Fibroblast of skin of scalp (primary cell): ENCODE results near the gene UBE2E1.

ENCODE experiments used
- DNase-seq: peaks from one replicate; pipeline ENCODE4 v3.0.0-alpha.2; 2013

UBE2E1 gene

DNA sequence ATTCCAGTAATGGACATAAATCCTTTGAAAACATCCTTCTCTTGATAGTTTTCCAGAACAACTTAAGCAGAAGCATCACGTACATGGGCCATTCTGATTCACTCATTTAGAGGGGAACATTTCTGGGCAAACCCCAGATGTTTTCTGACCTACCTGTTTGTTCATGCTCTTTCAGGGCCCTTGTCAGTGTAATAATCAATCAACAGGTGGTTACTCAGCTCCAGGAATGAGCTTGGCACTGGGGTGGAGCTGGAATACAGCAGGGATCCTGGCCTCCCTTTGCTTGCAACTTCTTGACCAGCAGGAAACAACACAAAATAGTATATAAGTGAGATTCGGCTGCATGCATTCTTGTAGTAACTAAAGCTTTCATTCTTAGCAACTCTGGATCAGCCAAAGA is 9.2 kb upstream of the UBE2E1 start:
- DNase-seq = no peak

DNA sequence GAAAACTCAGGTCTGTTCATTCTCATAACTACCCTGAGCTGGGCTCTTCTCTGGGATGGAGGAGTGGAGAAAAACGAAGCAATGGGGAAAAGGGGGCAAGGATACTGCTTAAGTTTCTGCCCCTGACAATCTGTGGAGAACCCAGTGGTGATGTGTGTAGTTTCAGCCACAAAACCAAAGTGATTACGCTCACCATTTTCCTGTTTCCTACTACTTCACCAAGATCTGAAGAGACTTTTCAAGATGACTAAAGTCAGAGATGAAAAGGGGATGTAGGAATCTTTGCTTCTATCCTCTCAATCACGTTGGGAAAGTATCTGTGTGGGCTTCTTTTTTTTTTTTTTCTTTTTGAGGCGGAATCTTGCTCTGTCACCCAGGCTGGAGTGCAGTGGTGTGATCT is 8.3 kb upstream of the UBE2E1 start:
- DNase-seq = no peak

DNA sequence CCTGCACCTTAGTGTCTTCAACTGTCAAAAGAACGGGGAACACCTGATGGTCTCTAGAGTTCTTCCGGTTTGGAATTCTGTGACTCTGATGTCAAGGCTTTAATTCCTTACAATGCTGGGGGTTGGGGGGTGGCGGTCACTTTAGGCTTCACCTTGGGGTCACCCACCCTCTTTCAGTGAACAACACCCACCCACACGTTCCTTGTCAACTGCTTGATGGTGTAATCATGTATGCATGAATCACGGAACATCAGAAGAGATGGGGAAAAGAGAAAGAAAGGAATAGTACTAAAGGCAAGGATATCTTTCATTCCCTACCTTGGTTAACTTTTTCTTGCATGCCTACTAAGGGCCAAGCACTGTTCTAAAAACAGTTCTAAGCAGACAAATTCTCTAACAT is 7.3 kb upstream of the UBE2E1 start:
- no peak for DNase-seq

DNA sequence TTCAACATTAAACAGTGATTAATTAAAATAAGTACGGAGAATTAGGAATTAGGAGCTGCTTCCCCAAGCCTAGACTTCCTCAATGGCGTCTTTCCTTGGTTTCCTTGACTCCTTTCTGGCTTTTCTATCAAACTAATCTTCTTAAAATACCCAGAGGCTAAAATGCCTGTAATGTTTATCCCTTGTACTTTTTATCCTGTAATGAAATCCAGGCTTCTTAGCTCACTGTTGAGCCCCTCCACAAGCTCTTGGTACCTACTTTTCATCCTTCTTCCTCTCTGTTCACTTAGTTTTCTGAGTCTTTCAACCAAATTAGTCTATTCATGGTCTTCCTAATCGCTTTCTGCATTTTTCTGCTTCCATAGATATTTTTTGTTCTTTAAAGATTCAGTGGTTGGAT is 6.9 kb upstream of the UBE2E1 start:
- no peak for DNase-seq

DNA sequence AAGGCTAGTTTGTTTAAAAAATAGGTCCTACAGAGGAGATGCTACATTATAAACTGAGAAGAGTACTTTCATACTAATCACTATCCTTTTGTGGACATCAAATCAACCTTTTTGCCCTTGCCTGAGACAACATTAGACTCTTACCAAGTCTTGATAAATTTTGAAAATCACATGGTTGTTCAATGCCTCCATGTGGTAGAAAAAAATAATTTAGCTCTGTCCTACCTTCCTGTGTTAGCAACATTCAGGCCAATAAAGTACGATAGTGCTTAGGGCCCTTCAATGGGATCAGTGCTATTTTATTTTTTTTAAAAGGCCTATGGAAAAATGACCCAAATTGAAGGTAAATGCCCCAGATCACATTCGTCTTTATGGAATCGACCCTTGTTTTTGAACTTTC is 5.0 kb upstream of the UBE2E1 start:
- DNase-seq = peak; percentile 47

DNA sequence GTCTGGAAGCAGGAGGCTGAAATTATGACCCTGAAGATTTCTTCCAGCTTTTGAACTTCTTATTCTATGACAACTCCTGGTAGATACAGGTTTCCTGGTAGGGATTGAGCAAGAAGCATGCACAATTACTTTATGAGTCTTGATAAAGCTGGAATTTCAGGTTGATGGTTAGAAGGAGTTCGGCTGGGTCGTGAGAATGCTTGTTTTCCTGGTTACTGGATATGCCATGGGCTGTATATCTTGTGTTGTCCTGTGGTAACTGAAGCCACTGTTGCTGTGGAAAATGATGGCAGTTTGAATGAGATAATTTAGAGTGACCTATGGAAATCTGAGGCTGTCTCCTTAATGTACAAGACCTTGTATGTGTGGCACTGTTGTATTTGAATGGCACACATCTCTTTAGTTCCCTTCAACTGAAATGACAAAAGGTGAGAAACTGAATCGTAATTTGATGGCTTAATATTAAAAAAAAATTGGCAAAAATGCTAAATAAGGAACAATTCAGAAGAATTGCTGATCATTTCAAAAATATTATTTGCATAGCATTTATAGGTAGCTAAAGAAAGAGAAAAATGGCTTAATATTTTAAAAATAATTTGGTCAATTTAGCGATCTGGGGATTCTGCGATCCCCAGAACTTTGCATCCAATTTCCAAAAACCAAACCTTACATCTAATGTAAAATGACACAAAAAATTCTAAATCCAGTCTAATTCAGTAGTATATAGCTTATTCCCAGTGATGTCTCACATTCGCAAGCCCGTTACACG is 1.1 kb upstream of the UBE2E1 start:
- DNase-seq = no peak

DNA sequence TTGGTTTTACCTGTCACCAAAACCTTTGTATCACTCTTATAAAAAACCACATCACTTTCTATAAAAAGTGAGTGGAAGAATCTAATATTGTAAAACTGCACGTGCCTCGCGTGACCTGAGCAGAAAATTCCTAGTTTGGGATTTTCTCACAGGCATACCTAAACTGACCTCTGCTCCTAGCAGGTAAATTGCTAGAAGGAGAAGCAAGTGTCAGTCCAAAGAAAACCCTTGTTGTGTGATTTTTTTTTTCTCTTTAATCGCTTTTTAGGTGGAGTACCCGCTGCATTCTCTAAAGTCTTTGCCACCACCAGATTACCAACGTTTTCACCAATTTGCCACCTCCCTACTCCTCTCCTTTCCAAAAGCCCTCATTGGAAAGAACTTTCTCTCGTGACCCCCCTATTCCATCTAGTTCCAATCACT is 534 bp upstream of the UBE2E1 start:
- no peak for DNase-seq

DNA sequence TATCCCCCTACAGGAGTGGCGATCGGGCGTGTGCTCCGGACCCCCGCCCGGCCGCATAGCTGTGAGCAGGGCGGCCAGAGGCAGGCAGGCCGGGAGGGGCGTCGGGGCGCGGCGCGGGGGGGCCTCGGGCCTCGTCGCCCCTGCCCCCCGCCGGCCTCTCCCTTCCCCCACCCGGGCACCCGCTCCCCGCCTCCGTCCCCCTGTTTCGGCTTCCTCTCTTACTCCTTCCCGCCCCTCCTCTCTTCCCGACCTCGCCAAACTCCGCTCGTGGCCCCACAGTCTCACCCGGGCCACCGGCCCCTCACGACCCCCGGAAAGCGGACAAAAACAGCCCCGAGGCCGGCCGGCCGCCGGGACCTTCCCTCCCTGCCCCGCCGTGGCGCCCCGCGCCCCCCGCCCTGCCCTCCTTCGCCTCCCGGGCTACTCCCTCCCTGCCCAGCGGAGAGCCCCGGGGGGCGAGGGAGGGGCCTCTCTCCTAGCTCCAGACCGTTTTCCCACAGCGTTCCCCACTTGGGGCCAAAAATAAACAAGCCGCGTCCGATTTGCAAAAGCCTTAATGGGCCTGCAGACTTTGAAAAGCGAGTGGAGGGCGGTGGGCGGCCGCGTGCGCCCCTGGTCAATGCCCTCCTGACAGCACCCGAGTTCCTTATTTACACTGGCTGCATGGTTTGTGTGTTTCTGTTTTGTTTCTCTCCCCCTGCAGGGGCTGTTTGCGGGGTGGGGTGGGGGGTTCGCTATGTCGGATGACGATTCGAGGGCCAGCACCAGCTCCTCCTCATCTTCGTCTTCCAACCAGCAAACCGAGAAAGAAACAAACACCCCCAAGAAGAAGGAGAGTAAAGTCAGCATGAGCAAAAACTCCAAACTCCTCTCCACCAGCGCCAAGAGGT is 1.0 kb downstream of the UBE2E1 start:
- peak; percentile 43 for DNase-seq

DNA sequence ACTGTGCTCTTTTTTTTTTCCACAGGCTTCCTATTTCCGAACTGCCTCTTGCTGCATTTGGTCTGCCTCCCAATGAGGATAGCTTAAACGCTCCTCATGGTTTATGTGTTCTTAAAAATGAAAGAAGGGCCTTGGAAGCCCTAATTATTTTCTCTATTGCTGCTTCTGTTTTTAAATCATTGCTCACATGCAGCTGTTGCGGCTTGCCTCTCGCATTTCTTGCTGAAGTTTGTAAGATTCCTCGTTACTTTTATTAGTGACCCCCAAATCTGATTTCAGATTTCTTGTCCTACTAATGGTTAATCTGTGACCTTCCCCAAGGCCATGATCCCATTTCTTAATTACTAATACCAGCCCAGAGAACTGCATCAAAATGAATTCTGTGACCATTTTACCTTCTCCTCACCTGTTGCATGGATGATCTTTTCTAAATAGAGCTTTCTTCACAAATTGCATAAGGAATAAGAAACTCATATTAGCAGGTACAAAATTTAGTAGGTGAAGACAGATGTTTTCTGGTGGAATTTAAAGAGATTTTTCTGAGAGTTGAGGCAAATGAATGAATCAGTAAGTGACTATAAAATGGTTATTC is 1.8 kb downstream of the UBE2E1 start:
- peak; percentile 44 for DNase-seq

DNA sequence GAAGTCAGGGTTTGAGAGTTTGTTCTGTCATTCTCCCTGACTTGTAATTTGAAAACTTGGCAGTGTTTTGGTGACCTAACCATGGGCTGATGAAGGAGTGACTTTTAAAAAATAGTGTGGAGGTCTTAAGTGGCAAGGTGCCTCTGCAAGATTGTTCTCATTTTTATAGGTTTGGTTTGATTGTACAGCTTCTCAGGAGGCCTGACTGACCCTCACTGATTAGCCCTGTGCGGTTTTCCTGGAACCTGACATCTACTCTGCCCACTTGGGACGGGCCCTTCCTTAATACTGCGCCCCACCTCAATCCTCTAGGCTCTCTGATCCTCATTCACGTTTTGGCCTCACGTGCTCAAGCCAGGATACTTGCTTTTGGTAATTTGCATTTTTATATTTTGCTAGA is 2.8 kb downstream of the UBE2E1 start:
- no peak for DNase-seq

DNA sequence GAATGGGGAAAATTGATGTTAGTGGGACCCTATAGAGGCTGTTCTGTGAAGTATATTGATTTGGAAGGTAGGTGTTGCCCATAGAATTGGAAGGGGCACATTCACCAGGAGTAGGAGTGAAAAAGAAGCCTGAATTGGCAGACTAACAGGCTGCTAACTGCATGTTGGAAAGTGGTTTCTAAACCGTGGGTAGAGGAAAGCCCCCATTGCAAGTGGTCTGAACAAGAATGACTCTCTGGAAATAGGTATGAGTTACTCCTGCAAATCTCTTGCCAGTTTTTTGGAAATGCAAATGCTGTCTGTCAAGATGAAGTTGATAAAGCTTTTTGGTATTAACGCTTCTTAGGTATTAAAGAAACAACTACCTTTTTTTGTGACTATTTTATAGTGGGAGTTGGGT is 3.5 kb downstream of the UBE2E1 start:
- DNase-seq = no peak

DNA sequence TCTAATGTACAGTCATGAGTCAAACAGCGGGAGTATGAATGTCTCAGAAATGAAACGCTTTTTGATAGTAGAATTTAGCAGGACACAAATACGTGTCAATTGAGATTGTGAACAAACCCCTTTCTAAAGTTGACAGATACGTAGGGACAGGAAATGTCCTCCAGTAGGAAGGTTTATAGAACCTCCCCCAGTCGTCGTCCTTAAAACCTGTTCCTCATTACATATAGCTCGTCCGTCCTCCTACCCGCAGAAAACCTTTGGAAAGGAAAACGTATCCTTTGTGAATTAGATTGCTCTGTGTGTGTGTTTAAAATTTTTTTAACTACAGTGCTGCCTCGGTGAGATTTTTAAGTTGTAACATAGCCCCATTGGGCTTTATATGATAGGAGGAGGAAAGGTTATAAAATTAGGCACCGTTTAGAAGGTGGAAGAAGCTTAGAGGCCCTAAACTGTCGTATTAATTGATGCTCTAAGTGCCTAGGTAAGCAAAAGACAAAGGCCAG is 4.1 kb downstream of the UBE2E1 start:
- peak; percentile 7 for DNase-seq

DNA sequence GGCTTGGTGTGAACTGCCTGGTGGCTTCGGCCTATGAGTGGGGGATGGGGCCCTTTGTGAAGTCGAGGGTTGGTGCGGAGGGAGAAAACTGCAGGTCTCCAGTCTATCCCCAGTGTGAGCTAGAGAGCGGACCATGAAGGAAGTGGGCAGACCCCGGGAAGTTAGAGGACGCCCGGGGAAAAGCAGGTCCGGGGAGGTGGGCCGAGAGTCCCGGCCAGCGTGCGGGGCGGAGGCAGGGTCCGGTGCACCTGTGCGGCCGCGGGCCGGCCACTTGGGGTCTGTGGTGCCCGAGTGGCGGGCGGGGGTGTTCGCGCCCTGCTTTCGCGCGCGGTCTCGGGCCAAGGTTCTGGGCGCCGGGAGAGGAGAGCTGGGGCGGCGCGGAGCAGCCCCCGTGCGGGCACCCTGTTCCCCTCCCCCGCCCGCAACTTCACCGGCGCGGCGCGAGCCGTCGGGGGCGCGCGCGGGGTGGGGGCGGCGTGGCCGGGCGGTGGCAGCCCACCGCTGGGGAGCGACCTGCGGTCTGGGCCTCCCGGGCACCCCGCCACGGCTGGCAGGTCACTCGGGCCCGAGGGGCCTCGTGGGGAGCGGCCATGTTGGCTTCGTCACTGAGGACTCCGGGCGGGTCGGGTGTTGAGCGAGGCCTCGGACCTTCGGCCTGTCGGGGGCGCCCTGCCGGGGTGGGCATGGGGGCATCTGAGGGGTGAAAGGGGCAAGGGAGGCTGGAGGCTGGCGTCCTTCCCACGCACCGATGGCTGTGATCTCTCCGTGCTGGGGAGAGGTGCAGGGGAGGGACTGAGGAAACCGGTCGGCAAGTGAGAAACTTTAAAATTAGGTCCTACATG is 4.8 kb downstream of the UBE2E1 start:
- peak; percentile 20 for DNase-seq

DNA sequence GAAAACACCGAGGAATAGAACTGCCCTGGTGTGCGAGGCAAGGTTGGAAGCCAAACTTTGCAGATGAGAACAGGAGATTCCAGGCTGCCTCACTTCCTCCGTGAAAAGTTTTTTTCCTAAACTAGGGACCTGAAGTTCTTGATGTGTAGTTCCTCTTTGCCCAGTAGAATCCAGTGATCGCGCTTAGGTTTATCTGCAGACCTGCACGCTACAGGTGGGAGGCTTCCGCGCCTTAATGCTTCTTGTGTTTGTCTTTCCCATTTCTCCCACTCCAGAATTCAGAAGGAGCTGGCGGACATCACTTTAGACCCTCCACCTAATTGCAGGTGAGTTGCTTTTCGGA is 5.4 kb downstream of the UBE2E1 start:
- no peak for DNase-seq

DNA sequence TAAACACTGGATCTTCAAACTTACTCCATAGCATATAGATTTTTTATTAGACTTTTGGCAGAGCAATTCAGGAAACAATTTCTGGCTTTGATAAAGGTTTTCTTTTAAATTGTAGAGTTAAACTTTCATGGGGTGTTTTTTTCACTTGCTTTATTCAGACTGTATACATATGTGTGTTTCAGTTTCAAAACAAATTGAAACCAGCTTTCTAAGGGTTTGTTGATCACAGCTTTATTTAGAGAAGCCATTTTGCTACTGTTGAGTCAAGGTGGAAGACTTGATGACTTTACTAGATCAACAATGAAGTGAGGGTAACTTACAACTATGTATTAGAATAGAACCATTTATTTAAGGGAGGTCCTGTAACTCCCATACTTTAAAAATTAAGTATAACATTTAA is 6.2 kb downstream of the UBE2E1 start:
- DNase-seq = no peak

DNA sequence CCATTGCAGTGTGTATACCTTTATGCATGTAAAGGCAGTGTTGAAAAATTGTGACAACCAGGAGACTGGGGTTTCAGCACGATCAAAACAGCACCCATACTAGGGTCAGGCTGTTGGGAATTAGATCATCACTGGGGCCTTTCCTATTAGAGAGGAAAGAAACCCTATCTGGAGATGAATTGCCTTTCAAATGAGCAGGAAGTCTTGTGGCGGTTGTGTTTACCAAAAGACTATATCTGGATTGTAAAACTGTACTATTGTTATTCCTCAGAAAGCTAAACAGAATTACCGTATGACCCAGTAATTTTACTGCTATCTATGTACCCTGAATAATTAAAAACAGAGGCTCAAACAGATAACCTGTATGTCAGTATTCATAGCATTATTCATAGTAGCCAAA is 10.1 kb downstream of the UBE2E1 start:
- DNase-seq = no peak

DNA sequence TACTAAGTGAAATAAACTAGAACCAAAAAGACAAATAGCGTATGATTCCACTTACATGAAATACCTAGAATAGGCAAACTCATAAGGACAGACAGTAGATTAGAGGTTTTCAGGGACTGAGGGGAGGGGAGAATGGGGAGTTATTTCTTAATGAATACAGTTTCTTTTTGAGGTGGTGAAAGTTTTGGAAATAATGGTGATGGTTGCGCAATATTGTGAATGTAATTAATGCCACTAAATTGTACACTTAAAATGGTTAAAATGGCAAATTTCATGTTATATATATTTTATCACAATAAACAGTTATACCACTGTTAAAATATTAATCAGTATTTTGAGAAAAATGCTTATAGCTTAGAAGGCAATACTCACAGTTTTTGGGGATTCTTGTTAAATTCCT is 11.0 kb downstream of the UBE2E1 start:
- DNase-seq = no peak

DNA sequence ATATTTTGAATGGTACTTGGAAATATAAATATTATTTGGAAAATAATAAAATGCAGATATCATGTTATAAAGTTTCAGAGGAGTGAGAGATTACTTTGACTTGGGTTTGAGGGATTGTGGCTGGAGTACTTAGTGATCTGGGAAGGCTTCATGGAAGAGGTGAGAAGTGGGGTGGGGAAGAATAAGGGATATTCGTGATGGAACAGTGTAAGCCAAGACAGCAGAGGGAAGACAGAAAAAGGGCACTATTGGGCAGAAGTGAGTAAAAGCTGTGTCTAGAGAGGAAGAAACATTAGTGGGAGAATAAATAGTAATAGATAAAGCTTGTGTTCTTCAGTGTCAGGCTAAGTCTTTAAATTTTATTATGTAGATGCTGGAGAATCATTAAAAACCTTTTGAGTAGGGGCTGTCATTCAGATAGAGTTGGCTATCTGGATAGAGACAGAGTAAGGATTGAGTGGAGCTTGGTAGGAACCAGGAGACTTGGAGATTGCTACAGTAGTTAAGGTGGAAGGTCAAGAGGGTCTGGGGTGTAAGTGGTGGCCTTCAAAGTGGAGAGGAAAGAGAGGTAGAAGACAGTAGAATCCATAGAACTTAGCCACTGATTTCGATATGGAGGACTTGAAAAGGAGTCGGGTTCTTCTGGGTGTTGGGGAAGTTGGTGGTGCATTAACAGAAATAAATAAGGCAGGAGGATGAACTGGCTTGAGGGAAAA is 11.9 kb downstream of the UBE2E1 start:
- DNase-seq = no peak

DNA sequence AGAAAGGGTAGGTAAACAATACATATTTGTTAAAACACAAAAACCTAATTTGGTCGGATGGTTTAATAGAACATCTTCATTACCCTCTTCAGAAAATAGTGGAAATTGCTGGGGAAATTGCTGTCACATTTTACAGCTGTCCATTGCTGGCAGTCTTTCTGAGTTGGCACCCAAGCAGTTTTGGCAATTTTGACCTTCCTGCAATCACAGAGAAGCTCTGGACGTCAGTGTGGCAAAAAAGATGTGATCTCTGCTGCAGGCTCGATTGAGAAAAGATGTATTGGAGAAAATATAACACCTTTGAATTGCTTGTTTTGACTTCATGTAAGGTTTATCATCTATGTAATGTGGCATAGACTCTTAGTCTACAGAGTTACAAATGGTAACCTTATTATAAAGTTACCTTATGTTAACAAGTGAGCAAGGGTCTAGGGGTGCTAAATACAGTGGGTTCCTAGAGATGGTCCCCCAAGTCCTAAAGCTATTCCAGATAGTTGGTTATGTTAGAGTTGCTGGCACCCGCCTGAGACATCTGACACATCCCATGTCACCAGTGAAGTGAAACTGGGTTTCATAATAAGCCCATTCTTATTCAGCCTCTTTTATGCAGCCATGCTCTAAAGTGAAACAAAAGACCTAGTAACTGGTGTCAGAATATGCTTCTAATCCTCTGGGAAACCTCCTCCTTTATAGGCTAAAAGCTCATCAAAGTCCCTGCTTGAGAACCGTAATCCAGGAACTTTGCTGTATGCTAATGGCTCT is 14.0 kb downstream of the UBE2E1 start:
- DNase-seq = no peak

DNA sequence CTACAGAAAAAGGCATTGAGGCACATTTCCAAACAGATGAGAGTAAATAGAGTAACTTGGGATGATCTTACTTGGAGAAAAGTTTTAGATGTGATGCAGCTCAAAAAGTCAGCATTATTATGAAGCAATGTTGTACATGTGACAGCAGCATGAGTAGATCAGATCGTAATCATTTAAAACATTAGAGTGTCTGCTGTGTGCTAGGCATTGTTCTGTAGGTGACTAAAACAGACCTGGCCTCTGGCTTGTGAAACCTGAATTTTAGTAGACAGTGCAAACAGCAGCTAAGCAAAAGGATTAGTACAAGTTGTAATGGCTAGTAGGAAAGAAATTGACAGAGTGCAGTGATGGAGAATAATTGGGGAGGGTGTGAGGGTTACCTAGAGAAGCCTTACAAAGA is 15.1 kb downstream of the UBE2E1 start:
- DNase-seq = no peak

DNA sequence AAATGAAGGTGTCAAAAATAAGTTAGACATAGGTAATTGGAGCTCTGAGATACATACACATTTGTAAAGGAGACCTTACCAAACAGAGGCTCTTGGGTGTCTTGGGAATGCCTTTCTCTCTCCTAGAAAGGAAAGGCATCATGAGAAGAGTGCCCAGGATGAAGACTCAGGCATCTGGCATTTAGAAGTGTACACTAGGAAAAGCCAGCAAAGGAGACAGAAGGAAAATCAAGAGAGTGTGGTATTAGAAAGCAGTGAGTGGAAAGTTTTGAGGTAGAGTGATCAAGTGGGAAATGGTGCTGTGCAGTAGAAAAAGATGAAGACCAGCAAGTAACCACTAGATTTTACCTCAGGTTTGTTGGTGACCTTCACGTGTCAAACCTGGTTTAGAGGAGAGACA is 16.1 kb downstream of the UBE2E1 start:
- DNase-seq = no peak
